NCI-H2196 treated with DMSO at 0.1 percent for 48 hours (cell line): ENCODE measurements around the gene HRNR.

Experiments
- DNase-seq: peaks from one replicate; lab custom pipeline; 2025; ENCODE audit not compliant: unreplicated experiment; lab: John Stamatoyannopoulos, UW

HRNR gene

DNA sequence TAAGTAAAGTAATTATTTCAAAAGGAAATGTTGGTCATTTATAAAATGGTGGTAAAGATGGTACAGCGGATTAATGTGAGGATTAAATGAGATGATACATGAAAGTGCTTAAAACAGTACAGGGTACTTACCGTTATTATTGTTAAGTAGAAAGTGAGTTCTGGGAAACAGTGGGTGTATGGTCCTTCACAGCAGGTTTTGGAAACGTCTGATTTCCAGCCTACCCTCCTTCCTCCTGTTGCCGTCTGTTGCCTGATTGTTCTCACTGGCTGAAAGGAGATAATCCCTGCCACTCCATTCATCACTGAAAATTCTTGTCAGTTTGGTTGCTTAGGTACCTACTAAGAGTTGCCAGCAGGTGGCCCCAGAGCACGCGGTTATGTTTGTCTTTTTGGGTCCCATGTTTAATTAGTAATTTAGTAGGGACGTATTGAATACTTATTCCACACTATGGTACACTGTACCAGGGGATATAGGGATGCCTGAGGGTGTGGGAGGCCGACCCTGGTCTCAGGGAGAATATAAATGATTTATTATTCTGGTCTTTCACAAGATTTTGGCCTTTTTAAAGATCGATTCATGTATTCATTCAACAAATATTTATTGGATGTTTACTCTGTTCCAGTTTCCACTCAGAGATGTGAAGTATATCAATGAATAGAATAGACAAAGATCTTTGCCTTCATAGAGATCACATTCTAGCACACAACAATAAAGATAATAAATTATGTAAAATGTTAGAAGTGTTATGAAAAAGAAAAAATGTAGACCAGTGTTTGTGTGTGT is 34.1 kb downstream of the HRNR start:
- no peak for DNase-seq

DNA sequence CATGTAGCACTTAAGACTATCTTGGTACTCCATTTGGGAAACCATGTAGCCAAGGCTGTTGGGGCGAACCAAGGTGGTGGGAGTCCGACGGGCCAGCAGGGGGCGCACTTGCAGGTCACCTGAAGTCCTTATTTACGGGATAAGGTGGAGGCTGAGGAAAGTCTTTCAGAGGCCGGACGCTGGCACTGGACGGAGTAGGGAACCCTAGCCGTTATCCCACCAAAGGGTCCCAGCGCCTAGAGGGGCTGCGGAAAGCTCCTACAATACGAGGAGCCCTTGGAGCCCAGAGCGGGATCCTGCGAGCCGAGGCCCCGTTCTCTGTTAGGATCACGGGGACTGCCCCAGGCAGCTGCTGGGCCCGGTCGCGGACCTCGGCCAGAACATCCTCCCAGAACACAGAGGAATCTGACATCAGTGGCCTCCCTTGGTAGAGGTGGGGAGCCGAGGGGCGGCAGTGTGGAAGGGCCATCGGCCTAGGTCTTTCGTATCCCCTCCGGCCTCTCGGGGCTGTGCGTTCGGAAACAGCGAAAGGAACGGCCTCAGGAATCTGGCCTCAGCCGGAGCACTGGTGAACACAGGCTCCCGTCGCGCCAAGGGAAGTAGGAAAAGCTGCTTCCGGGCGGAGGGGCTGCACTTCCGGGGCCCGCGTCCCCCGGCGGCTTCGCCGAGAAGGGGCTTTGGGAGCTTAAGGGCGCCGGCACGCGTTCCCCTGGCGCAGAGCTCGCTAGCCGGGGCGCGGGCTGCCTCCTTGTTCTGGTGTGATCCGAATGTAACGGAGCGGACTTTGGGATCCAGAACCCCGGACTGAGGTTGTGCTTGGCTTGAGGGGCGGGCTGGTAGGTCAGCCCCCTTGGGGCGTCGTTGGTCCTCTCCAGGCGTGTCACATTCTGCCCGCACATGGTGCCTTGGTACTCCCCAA is 35.1 kb downstream of the HRNR start:
- DNase-seq, result no peak

DNA sequence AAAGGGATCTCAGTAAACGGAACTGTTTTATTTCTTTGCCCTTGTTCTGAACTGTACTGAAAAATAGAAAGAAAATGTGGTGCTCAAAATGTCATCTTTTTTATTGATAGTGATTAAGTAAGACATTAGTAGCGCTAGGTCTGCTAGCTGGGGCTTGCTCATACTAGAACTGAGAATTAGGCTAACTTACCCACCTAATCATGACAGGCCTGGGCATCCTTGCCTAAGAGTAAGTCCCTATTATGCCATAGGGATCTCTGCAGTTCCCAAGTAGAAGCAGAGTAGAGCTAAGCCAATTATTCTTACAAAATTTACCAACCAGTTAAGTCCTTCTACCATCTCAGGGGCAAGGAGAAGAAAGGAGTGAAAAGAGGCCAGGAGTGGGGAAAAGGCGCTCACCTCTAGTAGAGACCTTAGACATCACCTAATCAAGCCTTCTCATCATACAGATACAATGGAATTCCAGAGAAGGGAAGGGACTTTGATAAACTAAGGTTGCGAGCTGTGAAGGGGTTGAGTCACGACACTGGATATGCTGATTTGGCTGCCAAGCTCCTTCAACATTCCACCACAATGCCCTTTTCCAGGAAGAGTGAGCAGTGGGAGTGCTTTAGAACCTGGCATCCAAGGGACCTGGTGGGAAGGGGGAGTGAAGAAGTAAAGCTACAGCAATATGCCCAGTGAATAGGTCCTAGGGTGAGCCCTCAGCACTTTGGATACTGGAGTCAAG is 37.3 kb downstream of the HRNR start:
- DNase-seq, result no peak

DNA sequence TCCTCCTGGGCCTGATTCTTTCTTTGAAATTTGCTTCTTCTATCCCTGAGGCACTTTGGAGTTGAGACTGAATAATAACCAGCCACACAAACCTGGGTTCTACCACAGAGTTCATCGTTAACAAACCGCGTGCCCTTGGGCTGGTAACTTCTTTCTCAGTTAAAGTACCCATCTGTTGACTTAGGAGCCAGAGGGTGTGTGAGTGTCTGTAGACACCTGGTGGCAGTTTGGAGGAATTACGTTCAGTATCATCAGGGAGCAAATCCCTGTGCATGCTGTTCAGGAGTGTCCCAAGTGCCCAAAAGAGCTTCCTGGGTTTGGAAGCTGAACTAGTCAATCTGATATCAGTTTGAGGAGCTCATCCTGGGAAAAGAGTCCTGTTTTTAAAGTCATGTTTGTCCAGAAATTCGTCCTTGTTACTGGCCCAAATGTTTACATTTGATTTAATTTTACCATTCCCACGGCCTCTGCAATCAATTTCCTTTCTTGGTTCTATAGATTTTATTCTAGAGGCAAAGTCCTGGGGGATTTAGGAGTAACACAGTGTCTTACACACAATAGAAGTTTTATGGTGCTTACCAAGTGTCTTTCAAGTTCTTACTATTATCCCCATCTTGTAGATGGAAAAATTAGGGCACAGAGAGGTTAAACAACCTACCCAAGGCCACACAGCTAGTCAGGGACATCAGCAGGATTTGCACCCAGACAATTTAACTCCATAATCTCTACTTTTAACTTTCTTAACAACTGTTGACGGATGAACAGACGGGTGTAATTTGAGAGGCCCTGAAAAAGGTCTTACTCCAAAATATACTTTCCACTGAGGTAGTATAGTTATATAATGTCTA is 38.2 kb downstream of the HRNR start:
- DNase-seq, result peak; percentile 42

DNA sequence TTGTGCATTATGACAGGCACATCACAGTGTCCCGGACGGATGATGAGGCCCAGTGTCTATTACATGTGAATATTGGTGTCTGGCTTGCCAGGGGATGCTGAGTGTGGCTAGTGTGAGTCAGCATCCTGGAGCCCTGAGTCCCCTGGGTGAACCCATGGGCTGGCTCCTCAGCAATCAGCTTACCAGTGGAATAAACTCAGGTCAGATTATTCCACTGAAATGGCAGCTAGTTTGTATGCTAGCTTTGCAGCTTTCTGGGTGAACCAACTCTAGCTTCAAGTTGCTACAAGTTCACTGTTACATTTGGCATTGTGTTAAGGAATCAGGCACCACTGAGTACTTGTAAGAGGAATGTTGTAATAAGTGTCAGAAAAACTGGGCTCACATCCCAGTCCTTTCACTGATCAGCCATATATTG is 41.0 kb downstream of the HRNR start:
- DNase-seq, result no peak

DNA sequence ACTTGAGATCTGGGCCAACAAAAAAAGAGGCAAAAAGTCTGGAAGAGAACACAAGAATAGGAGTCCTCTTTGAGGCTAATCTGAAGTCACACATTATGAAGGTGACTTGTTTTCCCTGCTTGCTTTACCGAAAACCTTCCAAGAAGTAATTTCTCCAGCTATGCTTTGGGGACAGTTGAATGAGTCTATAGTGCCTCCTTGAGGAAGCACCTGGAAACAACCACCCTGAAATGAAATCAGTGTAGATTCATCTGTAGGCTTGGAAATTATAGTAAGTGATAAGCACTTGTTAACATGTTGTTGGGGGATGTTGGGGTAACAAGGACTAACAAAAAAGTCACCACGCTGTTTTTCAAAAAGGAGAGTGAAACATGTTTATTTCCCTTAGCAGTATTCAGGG is 41.6 kb downstream of the HRNR start:
- no peak for DNase-seq

DNA sequence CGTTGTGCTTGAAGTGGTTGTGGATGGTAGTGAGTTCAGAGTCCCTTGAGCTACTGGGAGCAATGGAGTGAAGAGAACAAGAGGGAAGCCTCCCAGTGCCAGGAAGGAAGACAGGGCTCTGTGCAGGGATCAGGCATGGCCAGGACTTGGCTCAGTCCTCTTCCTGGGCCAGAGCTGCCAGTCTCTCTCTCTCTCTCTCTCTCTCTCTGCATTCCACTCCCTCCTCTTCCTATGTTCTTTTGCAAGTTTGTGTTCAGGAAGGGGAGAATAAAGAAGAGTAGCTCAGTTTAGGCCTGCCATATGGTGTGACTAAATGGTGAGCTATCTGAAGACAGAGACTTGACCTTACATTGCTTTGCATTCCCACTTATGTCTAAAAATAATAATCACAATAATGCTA is 44.4 kb downstream of the HRNR start:
- no peak for DNase-seq

DNA sequence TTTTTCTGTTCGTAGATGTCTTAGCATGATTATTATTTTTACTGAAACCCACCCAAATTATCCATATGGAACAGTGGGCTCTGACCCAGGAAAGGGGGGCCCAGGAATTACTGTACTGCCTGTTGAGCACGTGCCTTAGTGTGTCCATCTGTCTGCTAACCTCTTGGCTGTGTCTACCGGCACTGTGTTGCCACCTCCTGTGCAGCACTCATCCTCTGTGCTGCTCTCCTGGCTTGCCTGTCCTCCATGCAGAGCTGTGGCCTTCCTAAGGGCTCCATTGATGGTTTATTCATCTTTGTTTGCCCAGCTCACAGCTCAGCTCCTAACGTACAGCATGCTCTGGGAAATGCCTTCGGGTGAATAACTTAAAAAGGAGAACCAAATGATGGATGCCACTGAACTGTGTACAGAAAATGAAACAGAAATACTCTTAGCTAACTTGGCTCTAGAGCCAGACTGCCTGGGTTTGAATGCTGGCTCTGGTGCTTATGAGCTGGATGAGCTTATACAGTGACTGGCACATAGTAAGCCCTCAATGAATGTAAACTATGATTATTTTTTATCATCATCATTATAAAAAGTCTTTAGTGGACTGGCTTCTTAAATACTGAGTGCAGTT is 53.6 kb downstream of the HRNR start:
- DNase-seq, result no peak

DNA sequence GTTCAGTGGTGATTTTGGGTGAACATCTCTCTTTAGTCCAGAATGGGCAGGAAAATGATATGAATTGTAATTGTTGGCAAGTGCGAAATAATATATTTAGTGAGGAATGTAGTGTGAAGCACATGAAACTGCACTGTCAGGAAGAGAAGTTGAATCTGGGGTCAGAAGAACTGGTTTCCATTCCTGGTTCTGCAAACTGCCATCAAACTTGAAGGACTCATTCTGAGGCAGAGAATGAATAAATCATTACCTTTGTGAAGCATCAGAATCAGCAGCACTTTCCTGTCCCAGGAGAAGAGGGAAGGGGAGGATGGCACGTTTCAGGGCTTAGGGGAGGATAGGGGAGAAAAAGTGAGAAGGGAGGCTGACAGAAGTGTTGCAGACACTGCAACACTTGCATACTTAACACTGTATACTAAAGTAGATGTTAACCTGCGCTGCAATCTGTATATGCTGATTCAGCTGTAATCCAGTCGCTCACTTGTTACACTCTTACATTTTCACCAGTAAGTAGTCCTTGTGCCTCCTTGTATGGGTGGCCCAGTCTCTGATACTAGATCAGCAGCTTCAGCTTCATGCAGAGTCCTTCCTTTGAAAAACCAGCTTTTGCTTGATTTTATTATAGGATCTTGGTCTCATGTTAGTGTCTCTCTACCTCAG is 54.5 kb downstream of the HRNR start:
- no peak for DNase-seq

DNA sequence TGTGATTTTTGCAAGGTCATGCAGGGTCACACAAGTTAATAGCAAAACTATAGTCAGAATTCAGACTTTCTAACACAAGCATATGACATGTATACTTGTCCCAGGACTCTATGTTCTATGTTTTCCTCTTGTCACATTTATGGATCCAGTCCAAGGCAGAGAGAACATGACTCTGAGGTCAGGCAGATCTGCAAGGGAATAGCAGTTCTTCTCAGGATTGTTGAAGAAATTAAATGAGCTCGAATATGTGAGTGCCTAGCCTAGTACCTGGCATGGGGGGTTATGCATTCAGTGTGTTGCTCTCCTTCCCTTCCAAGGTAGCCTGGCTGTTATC is 55.5 kb downstream of the HRNR start:
- DNase-seq, result no peak

DNA sequence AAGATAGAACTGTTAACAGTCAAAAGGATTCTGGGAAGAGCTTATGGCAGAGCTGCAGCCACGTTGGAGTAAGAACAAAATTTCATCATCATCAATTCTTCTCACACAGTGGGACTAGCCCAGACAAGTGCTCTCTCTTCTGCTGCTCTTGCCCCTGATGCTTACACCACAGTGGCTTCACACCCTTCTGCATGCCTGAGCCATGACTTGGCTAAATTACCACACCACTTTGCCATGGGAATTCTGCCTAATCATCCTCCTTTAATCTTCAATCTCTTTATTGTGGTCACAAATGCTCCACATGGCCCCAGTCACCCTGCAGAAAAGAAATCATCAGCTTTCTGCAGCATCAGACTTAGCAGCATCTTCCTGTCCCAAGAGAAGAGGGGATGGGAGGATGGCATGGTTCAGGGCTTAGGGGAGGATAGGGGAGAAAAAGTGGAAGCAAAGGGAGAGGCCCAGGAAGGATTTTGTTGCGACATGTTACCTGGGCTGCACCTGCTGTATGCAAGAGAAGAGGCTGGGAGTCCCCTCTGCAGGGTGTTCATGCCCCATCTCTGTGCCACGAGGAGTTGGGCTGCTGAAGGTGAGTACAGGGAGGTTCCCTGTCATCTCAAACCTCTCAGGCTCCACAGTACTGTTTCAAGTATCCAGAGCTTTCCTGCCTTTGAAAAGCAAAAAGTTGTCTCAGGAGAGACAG is 56.0 kb downstream of the HRNR start:
- DNase-seq, result no peak

DNA sequence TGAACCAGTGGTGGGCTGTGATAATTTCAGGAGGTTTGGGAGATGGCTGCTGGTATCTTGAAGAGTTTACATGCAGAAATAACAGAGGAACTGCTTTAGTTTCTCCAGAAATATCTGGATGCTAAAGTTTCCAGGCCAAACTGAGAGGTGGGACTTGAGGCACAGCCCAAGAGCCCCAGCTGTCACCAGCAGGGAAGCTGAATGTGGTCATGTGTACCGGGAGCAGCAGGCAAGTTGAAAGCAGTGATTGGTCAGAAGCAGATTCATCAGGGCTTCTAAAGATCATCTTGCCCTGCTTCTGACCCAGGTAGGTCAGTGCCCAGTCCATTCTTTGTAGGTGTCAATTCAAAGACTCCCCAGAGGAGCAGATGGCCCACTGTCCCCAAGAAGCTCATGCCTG is 57.0 kb downstream of the HRNR start:
- DNase-seq, result no peak

DNA sequence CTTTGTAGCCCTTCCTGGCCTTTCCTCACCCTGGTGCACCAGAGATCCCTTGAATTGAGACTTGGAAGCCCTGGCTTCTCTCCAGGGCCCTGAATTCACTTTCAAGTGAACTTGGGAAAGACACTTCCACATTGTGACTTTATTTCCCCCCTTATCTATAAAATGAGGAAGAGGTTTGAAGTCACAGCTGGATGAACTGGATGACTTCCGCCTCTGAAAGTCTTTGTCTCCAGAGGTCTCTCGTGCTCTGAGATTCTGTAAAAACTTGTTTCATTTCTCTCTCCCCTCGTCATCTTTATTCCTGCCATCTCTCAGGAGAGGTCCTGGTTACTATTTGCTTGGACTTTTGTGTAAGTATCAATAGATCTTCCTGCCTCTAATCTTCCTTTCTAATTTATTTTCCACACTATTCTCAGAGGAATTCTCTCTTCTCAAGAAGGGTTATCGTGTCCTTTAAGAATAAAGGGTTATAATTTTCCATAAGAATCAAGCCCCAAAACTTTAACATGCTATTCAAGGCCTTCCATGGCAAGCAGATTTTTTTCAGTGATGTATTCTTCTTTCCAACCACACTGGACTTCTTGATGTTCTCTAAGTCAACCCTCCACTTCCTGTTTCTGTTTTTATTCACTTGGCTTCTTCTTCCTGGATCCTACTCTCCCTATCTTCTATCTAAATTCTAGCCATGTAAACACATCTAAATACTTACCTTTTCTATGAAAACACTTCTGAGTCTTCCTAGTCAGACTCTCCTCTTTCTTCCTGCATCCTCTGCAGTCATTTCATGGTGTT is 58.5 kb downstream of the HRNR start:
- DNase-seq, result no peak

DNA sequence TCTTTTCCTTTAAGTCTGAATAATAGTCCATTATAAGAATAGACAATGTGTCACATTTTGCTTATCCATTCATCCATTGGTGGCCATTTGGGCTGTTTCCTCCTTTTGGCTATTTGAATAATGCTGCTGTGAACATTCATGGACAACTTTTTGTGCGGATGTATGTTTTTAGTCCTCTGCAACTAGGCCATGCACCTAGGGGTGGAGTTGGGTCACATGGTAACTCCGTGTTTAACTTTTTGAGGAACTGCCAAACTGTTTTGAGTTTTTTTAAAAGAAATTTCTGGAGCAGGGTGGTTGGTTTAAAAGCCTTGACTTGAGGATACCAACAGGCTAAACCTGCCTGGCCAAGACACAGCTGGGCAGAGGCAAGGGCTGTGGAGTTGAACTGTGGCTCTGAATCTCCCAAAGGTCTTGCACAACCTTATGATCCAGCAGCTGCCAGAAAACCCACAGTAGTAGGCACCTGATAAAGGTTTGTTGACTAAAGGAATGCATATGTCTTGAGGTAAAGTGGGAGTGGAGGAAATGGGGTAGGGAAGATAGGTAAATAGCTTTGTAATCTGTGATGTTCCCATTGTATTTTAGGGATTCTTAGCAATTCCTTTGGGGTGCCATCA is 59.4 kb downstream of the HRNR start:
- DNase-seq, result no peak

DNA sequence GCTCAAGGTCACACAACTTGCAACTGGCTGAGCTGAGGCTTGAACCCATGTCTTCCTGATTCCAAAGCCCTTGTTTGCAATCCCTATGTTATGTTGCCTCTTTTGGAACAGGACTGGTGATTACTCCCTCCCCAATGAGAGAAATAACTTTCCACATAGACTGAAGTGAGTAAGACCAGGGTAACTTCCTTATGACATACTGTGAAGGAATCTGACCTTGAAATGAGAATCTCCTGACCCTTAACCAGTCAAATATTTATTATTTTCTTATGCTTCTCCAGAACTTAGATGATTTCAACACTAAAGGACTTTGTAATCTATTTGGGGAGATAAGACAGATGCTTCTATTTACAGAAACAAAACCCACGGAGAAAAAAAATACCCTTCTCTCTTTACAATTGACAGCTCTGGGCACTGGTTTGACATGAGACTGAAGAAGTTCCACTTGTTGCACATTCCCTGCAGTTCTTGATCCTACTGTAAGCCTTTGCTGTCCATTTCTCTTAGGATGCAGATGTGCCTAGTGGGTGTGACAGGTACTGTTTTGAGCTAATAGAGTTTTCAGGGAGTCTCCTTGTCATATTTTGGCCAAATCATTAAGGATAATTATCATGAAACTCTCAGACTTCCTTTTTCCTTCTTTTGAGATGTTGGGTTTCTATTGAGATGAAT is 61.1 kb downstream of the HRNR start:
- no peak for DNase-seq
